Suprapubic skin (tissue), 4 donors: Measurements from ENCODE around the gene PYM1.

ENCODE experiments used
- CTCF ChIP-seq, 2 donors: fragments of 200-600 bp in 1 of 2; fragments of 450-650 bp in 1 of 2; sonication (generic) in 1 of 2; IDR thresholded peaks; one replicate each; pipeline ENCODE4 v1.5.1; 2016 to 2019; ENCODE audit warnings: antibody characterized with exemption in 2 of 2, mild to moderate bottlenecking in 1 of 2, moderate library complexity in 1 of 2
- EP300 ChIP-seq: sonication (generic); formaldehyde crosslinking; IDR thresholded peaks from one replicate; pipeline ENCODE4 v1.6.1; 2017; ENCODE audit warnings: antibody characterized with exemption
- POLR2A ChIP-seq, 2 donors: fragments of 450-650 bp; IDR thresholded peaks; one replicate each; pipeline ENCODE4 v1.6.1; 2017; ENCODE audit warnings: antibody characterized with exemption in 2 of 2, mild to moderate bottlenecking in 2 of 2, moderate library complexity in 2 of 2
- POLR2AphosphoS5 ChIP-seq, 3 donors: sonication (generic); formaldehyde crosslinking; IDR thresholded peaks; one replicate each; pipeline ENCODE4 v1.6.1; 2017; ENCODE audit warnings: antibody characterized with exemption in 3 of 3

GRCh38 chr12:55925371-55925770 is 2.3 kb downstream of the PYM1 start:
- no peak for TF ChIP-seq CTCF (IDR thresholded peaks at IDR 0.05)
- no peak for TF ChIP-seq POLR2A (IDR thresholded peaks at IDR 0.05)
- no peak for TF ChIP-seq EP300
- TF ChIP-seq POLR2AphosphoS5 (IDR thresholded peaks at IDR 0.05) = no peak
